ENCODE measurements around the gene PTPA. TPM values are rescaled to one million over a fixed set of nuclear protein-coding genes. Genes with fewer than 3 reads are reported as not detected.

PTPA gene
- total RNA-seq, 4 donors from 2014 or later, result 48.7 to 65.7 (median 51.9) TPM

DNA sequence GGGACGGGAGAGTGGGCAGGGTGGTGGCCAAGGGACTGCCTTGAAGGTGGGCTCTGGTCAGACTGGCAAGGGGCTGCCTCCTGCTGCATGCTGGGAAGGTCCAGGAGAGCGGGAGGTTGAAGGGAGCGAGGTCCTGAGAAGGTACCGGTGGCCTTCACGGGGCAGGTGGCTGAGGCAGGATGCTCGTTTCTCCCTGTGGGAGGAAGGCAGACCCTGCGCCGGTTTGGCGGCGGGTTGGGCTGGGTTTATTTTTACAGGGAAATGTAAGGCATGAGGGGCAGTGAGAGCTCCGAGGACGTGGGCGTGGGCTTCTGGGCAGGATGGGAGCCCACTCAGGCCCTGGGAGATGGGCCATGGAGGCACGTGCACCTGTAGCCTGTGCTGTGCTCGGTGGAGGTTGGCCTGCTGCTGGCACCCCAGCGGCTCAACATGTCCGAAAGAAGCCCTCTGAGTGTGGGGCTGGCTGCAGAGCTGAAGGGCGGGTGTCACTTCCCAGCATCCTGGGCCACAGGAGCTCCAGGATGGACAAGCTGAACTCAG lies 39.5 kb downstream of the PTPA start:
- Histone ChIP-seq H3K9me3 (no peaks in the 10 kb centered on the region), H3K4me3 (no peak overlapping the region), H3K36me3 (peaks cover 0 to 24% (median 0%) of the 10 kb centered on the region in 3 donors), H3K4me1 (peaks cover 0 to 17% (median 0%) of the 10 kb centered on the region in 4 donors), H3K27me3 (no peaks in the 10 kb centered on the region), H3K27ac (no peak overlapping the region)
- TF ChIP-seq POLR2A (IDR thresholded peaks at IDR 0.05), result no peak
- TF ChIP-seq, protein P1, sequence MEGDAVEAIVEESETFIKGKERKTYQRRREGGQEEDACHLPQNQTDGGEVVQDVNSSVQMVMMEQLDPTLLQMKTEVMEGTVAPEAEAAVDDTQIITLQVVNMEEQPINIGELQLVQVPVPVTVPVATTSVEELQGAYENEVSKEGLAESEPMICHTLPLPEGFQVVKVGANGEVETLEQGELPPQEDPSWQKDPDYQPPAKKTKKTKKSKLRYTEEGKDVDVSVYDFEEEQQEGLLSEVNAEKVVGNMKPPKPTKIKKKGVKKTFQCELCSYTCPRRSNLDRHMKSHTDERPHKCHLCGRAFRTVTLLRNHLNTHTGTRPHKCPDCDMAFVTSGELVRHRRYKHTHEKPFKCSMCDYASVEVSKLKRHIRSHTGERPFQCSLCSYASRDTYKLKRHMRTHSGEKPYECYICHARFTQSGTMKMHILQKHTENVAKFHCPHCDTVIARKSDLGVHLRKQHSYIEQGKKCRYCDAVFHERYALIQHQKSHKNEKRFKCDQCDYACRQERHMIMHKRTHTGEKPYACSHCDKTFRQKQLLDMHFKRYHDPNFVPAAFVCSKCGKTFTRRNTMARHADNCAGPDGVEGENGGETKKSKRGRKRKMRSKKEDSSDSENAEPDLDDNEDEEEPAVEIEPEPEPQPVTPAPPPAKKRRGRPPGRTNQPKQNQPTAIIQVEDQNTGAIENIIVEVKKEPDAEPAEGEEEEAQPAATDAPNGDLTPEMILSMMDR (IDR thresholded peaks at IDR 0.05), result no peak
- no peak for DNase-seq

DNA sequence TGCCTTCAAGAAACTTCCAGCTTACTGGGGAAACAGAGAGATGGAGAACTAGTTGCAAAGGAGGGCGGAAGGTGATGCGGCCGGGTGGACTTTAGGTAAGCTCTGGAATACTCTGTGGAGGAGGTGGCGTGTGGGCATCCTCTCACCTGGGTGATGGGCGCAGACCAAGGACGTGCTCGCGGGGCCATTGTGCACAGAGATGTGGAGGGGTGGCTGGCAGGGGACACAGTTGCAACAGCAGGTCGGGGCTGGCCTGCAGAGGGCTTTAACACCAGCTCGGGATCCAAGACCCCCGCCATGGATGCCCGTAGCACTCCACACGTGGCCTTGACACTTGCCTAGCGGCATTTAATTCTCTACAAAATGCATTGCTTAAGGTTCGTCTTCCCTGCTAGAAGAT lies 40.3 kb downstream of the PTPA start:
- TF ChIP-seq, protein P1 (IDR thresholded peaks at IDR 0.05), result no peak
- no peak for TF ChIP-seq POLR2A (IDR thresholded peaks at IDR 0.05)
- Histone ChIP-seq H3K4me3 (no peak overlapping the region), H3K36me3 (peaks cover 0 to 24% (median 0%) of the 10 kb centered on the region in 3 donors), H3K27me3 (no peaks in the 10 kb centered on the region), H3K27ac (no peak overlapping the region), H3K4me1 (peaks cover 0 to 10% (median 0%) of the 10 kb centered on the region in 4 donors), H3K9me3 (no peaks in the 10 kb centered on the region)
- DNase-seq, result no peak

DNA sequence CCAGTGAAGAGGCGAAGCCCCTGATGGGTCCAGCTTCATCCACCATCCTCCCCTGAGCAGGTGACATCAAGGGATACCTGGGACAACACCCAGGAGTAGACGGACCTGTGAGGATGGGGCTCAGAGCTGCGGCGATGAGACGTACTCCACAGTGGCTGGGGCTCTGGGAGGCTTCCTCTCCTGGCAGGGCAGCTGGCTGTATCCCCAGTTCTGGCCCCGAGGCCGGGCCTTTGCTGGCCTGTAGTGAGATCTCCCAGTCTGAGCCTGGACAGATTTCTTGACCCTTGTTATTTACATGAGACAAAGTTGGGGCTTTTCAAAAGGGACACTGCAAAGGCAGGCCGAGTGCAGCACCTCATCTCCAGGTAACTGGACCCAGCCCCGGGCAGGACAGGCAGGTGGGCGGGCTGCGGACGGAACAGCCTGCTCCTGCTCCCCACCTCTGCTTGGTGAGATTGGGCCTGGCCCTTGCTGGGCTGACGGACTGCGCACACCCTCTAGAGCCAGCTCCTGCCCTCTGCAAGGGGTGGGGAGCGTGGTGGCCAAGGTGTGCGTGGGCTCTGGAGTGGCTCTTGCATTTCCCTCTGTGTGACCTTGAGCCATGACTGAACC lies 43.8 kb downstream of the PTPA start:
- Histone ChIP-seq H3K4me1 (no peaks in the 10 kb centered on the region), H3K4me3 (no peak overlapping the region), H3K9me3 (no peaks in the 10 kb centered on the region), H3K36me3 (peaks cover 0 to 6% (median 0%) of the 10 kb centered on the region in 3 donors), H3K27me3 (no peaks in the 10 kb centered on the region), H3K27ac (no peak overlapping the region)
- no peak for DNase-seq
- TF ChIP-seq POLR2A (IDR thresholded peaks at IDR 0.05), result no peak
- TF ChIP-seq, protein P1 (IDR thresholded peaks at IDR 0.05), result no peak

DNA sequence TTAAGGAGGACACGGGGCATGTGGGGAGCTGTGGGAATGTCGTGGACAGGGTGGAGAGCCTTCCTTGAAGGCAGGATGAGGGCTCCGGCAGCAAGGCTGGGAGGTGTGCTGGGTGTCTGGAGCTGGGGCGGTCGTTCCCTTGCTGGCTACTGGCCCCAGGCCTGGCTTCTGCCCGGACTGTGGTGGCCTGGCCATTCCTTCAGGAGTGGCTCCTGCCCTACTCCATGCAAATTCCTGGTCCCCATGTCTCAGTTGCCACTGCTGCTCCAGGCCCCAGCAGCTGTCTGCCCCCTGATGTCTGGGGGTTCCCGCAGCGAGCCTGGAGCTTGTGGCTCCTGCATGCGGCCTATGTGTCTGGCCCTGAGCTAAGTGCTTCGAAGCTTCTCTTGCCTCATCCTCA lies 44.9 kb downstream of the PTPA start:
- H3K4me1 ChIP-seq, result no peaks in the 10 kb centered on the region
- no peaks in the 10 kb centered on the region for H3K36me3 ChIP-seq
- H3K27me3 ChIP-seq, result no peaks in the 10 kb centered on the region
- no peaks in the 10 kb centered on the region for H3K9me3 ChIP-seq
- TF ChIP-seq POLR2A (IDR thresholded peaks at IDR 0.05), result no peak
- TF ChIP-seq, protein P1 (IDR thresholded peaks at IDR 0.05), result no peak
- H3K27ac ChIP-seq, result no peak overlapping the region
- DNase-seq, result no peak
- no peak overlapping the region for H3K4me3 ChIP-seq

DNA sequence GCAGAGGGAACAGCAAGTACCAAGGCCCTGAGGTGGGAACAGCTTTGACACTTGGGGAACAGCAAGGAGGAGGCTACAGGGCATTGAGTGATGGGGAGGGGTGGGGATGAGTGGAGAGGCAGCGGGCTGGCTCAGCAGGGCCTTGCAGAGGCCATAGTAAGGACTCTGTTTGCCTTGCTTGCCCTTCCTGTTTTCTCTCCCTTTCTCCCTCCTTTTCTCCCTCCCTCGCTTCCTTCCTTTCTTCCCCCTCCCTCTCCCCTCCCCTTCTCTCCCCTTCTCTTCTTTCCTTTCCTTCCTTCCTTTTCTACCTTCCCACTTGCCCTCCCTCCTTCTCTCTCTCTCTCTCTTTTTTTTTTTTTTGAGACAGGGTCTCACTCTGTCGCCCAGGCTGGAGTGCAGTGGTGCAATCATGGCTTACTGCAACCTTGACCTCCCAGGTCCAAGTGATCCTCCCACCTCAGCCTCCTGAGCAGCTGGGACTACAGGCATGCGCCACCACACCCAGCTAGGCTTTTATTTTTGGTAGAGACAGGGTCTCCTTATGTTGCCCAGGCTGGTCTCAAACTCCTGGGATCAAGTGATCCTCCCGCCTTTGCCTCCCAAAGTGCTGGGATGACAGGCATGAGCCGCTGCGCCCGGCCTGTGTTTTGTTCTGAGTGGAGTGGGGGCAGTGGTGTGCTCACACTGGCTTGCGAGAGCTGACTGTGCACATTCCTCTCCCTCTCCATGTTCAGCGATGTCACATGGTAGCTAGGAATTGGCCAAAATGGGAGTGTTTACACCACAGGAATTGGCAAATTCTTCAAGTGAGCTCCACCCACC lies 49.7 kb downstream of the PTPA start:
- Histone ChIP-seq H3K36me3 (no peaks in the 10 kb centered on the region), H3K4me3 (no peak overlapping the region), H3K27ac (no peak overlapping the region), H3K4me1 (no peaks in the 10 kb centered on the region), H3K27me3 (no peaks in the 10 kb centered on the region), H3K9me3 (no peaks in the 10 kb centered on the region)
- DNase-seq, result no peak
- TF ChIP-seq POLR2A (IDR thresholded peaks at IDR 0.05), result no peak
- TF ChIP-seq, protein P1 (IDR thresholded peaks at IDR 0.05), result no peak

Measured in Peyer's patch (tissue), 4 donors.